HG03097 (cell line): Measurements from ENCODE around the gene NIPSNAP2.
A peak's percentile ranks its signal among the peaks of the same experiment; 100 is the strongest.
"Not testable (repeated sequence)": the region's sequence is repeated elsewhere in the genome, so short reads cannot be mapped to it uniquely, and the experiment has no call there.

ENCODE experiments used
- ATAC-seq: cut with Tn5 transposase; IDR thresholded peaks from one replicate; pipeline ENCODE4 v1.9.1; 2021; ENCODE audit not compliant: unreplicated experiment, low FRiP score

The NIPSNAP2 gene

GRCh38 chr7:55964261-55965099 is at the start of gene NIPSNAP2:
NIPSNAP2 (plus strand) TSS chr7:55964585; CDS start chr7:55964610, 25 bp downstream.
- ATAC-seq: peak; percentile 87

GRCh38 chr7:55917771-55918170 is 46.6 kb upstream of the NIPSNAP2 start:
- no peak for ATAC-seq

- ATAC-seq: no peak
These were observed 36.2 kb upstream of the NIPSNAP2 start for GRCh38 chr7:55928006-55928767.

GRCh38 chr7:55931421-55932151 is 32.8 kb upstream of the NIPSNAP2 start:
- ATAC-seq: no peak

- no peak for ATAC-seq
These were observed 24.8 kb upstream of the NIPSNAP2 start for GRCh38 chr7:55939514-55940123.

- ATAC-seq: no peak
These were observed 17.8 kb upstream of the NIPSNAP2 start for GRCh38 chr7:55946545-55946944.

- peak; percentile 100 for ATAC-seq
These were observed 12.6 kb upstream of the NIPSNAP2 start, which contains the start of gene MRPS17 for GRCh38 chr7:55951637-55952351. MRPS17 (plus strand) TSS chr7:55951877; CDS start chr7:55953196, 1,319 bp downstream.

GRCh38 chr7:55952352-55952671 is 12.1 kb upstream of the NIPSNAP2 start:
- ATAC-seq: not testable (repeated sequence)

GRCh38 chr7:55953707-55954475 is 10.5 kb upstream of the NIPSNAP2 start:
- ATAC-seq: no peak

- ATAC-seq: no peak
These were observed 7.2 kb upstream of the NIPSNAP2 start for GRCh38 chr7:55957190-55957589.

- ATAC-seq: no peak
These were observed 2.4 kb upstream of the NIPSNAP2 start for GRCh38 chr7:55962014-55962413.

- no peak for ATAC-seq
These were observed 709 bp upstream of the NIPSNAP2 start for GRCh38 chr7:55963584-55964168.

GRCh38 chr7:55965100-55965470 is 700 bp downstream of the NIPSNAP2 start:
- no peak for ATAC-seq

- no peak for ATAC-seq
These were observed 1.5 kb downstream of the NIPSNAP2 start for GRCh38 chr7:55965805-55966421.

- ATAC-seq: no peak
These were observed 2.5 kb downstream of the NIPSNAP2 start for GRCh38 chr7:55966851-55967250.

GRCh38 chr7:55969391-55969790 is 5.0 kb downstream of the NIPSNAP2 start:
- ATAC-seq: no peak

GRCh38 chr7:55970561-55970960 is 6.2 kb downstream of the NIPSNAP2 start:
- no peak for ATAC-seq

GRCh38 chr7:55970978-55971377 is 6.6 kb downstream of the NIPSNAP2 start:
- no peak for ATAC-seq
